NCI-H345 treated with DMSO at 0.1 percent for 48 hours (cell line): ENCODE results near the gene ITPR1.
"Not testable (repeated sequence)": the region's sequence is repeated elsewhere in the genome, so short reads cannot be mapped to it uniquely, and the experiment has no call there.

Experiments
- DNase-seq: peaks from one replicate; lab custom pipeline; 2025; ENCODE audit not compliant: unreplicated experiment; lab: John Stamatoyannopoulos, UW

ITPR1 gene

DNA sequence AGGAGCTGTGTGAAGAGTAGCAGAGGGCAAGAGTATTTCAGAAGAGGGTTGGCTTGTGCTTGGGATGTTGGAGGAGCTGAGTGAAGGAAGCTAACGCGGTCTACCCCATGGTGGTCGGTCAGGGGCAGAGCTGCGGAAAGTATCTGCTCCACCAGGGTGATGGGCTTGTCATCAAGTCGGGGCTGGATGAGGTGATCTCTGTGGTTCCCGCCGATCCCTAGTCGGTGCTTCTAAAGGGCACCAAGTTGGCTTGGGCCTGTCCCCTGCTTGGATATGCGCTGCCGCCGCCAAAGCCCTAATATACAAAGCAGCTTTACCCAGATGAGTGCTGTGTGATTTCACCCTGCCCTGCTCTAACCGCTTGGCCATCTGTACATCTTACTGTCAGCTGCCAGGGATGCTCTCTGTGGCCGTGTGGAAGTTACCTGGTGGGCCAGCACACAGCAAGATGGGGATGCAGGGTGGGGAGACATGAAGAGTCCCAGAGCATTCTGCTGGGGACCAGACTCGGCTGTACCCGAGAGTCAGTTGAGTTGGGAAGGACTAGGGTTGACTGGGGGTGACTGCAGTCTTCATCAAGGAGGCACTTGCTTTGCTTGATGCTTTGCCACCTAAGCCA lies 260.0 kb downstream of the ITPR1 start:
- no peak for DNase-seq

DNA sequence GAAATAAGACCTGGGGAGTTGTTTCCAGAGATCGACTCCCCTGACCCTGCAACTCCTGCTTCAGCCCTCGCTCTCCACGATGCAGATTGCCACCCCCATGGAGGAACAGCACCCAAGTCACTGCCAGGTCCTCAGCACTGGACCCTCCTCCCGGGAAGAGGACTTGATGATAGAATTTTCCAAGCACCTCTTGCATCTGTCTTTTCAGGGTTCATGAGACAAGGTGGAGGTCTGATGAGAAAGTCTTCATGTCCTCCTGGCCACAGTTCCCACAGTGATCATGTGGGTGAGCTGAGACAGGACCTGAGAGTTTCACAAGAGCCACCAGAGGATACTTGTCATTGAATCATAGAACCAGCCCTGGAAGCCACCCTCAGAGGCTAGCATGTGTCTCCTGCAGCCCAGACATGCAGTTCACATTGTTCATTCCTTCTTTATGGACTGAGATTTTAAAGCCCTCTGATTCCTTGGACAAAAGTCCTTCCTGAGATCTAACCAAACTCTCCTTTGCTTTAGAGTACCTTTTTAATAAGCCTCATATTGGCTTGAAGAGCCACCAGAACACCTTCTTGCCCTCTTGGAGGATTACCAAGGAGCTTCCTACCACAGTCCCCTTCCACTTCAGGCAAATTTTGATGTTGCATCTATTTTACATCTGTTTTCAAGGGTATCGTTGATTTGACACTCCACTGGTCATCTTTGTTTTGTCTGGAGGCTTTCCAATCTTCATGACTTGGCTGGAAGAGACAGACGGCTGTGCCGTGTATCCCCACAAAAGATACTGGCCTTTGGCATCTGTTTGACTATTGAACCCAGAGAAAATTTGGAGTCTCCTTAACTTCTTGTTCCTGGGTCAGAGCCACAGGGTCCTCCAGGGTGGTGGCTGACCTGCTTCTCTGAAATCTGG lies 261.3 kb downstream of the ITPR1 start:
- no peak for DNase-seq

DNA sequence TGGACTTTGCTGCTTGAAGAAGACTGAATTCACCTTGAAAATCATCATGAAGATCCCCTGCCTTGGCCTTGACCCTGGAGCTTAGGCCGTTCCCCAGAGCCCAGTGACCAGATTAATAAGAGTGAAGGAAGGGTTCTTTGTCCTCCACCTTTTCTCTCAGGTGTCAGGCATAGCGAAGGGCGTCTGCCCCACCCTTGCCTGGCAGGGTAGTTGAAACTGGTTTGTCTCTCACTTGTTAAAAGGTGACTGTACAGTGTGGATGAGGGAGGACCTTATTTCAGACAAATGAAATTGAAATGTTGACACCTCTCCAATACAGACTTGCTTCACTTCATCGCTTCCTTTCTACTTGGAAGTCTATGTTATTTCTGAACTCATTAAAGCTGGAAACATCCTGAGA lies 262.4 kb downstream of the ITPR1 start:
- no peak for DNase-seq

DNA sequence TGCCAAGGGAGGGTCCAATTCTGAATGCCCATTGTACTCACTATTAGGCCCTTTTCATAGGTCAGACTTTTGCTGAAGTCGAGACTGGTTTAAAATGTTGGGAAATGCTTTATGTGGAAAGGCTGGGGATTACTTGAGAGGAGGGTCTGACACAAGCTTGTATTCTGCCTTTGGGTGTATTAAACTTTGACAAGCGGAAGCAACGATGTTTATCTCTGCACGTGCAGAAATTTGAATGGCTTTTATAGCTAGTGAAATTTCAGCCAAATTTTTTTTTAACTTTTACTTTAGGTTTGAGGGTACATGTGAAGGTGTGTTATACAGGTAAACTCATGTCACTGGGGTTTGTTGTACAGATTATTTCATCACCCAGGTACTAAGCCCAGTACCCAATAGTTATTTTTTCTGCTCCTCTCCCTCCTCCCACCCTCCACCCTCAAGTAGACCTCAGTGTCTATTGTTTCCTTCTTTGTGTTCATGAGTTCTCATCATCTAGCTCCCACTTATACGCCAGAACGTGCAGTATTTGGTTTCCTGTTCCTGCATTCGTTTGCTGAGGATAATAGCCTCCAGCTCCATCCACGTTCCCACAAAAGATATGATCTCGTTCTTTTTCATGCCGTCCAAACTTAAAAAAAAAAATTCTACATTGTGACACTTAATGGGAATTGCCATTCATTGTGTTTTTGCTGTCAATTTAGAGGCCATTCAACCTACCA lies 263.1 kb downstream of the ITPR1 start:
- no peak for DNase-seq

DNA sequence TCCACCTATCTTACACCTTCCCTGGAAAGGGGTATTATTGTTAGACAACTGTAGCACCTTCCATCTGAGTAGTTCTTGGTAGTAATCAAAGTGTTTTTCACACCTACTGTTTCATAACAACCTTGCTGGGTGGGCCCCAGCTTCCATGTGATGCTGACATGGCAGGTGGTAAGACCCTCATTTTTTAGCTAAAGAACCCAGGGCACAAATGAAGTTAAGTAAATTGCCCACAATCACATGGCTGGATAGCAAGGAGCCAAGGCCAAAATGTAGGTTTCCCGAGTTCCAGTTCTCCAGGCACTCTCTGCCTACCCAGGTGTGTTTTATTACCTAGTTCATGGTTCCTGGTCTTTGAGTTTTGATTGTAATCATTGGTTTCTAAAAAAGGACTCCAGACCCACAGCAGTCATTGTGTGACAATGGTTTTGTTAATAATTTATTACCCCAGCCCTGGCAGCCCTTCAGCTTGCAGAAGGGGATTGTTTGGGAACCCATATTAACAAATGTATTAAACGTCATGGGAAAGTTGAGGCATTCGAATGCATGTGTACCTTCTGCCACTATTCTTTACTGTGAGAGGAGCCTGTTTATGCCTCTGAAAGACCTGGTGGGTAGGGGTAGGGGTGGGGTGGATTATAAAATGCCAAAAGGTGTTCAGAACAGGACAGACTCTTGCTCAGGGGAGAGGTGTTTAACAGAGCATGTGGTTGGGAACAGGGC lies 263.9 kb downstream of the ITPR1 start:
- no peak for DNase-seq

DNA sequence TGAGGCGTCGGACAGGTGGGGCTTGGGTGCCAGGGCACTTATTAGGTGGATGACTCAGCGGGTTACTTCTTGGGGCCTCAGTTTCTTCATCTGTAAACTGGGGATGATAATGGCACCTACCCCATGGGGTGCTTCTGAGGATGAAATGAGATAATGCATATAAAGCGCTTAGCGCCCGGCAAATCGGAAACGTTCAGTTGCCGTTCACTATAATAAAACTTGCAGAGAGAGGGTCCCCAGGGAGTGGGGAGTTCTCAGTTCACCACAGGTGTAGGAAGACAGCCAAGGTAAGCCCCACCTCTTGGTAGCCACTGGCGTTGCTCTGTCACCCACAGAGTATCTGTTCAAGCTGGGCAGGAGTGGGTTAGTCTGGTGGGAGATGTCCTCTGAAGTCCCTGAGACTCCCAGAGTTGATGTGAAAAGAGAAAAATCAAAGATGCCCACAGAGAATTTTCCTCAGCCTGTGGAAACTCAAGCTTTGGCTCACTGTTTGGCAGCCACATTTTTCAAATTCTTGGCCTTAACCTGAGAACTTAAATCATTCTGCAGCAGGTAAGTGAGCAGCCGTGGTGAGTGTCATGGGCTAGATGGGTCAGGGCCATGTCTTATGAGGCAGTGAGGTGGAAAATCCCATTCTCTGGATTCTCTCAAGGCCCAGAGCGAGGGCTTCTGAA lies 264.6 kb downstream of the ITPR1 start:
- DNase-seq = no peak

DNA sequence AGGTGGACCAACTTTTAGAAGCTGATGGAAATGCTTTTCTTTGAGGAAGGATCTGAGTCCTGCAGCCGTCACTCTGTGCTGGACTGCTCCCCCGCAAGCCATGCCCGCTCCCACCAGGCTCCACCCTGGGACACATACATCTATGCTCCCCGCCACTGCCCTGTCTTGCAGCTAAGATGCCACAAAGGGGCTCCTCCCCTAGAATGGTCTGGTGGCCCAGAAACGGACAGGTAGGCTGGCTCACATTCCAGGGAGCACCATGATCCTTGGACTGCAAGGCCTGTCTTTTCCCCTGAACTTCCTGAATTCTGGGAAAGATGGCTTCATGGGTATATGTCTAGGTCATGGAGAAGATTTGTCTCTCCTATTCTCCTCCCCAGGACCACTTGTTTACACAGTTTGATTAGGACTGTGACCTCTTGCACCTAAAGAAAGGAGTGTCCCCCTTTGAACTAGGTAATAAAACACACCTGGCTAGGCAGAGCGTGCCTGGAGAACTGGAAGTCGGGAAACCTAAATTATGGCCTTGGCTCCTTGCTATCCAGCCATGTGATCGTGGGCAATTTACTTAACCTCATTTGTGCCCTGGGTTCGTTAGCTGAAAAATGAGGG lies 265.2 kb downstream of the ITPR1 start:
- DNase-seq = no peak

DNA sequence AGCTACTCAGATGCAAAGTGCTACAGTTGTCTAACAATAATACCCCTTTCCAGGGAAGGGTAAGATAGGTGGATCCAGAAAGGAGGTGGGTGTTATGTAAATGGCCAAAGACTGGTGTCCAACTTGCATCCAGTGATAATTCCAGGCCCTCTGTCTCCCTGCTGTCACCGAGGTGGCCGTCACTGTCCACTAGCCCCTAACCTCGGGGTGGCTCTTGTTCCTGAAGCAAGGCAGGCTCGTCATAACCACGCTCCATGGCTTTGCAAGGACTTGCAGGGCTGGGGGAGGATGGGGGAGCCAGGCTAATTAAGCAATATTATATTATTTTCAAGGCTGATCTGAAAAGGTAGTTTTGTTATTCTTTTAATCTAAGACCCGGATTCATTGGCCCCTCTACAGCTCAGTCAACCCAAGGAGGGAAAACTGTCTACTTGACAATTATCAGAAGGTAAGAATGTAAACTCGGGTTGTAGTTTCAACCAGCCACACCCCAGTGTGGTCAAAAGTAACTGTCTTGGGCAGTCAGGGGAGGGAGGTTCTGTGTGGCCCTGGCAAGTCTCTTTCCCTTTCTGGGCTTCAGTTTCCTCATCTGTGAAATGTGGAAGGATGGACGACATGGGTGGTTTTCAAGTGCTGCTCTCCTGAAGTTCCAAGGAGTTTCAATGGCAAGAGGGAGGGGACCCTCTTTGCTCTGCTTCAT lies 266.0 kb downstream of the ITPR1 start:
- DNase-seq = no peak

DNA sequence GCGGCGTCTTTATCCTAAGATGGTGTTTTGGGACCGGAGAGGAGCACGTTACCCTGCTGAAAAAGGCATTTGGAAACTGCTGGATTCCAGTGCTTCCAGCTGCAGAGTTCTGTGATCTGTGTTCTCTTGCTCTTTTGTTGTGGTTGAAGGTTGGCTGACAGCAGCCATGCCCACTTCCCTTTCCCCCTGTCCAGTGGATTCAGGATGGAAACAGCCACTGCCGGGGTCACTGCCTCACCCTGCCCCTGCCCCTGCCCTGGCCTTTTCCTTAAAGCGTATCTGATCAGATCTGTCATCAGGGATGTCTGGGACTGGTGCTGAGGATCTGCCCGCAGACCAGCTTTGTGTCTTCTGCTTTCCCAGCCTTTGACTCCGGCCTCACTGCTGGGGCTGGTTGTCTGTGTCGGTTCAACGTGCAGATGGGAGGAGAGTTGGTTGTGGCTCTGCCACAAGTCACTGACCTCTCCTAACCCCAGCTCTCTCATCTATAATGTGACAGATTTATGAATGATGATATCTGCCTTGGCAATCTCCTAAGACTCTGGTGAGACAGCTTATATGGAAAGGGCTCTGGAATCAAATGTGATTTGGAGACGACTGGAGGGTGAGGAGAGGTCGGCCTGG lies 266.7 kb downstream of the ITPR1 start:
- no peak for DNase-seq

DNA sequence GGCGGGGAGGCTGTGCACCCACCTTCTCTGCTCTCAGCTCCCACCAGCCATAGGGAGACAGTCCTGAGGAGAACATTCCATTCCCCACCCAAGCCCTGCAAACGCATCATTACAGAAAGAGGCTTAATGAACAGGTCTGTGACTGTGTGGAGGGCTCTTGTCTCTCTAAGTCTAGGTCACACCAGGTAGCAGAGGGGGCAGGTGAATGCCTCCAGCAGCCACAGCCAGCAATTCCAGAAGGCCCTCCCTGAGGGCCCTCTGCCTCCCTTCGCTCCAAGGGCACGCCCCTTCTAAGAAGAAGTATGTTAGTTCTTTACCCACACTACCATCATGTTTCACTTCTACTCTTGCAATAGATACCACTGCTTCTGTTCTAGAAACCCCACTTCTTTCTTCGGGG lies 268.6 kb downstream of the ITPR1 start:
- DNase-seq = no peak

DNA sequence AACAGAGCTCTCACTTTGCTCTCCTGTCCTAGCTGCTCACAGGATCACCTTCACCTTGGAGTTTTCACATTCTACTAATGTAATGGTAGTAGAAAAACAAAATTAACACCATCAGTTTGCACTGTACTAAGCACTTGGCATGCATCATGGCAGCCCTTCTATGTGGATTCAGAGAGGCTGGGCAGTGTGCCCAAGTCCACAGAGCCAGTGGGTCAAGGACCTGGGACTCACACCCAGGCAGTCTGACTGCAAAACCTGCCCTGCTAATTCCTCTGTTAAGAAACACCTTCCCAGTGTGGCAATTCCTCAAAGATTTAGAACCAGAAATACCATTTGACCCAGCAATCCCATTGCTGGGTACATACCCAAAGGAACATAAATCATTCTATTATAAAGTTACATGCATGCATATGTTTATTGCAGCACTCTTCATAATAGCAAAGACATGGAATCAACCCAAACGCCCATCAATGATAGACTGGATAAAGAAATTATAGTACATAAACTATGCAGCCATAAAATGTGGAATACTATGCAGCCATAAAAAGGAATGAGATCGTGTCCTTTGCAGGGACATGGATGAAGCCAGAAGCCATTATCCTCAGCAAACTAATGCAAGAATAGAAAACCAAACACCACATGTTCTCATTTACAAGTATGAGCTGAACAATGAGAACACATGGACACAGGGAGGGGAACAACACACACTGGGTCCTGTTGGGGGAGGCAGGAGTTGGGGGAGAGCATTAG lies 269.5 kb downstream of the ITPR1 start:
- DNase-seq = not testable (repeated sequence)

DNA sequence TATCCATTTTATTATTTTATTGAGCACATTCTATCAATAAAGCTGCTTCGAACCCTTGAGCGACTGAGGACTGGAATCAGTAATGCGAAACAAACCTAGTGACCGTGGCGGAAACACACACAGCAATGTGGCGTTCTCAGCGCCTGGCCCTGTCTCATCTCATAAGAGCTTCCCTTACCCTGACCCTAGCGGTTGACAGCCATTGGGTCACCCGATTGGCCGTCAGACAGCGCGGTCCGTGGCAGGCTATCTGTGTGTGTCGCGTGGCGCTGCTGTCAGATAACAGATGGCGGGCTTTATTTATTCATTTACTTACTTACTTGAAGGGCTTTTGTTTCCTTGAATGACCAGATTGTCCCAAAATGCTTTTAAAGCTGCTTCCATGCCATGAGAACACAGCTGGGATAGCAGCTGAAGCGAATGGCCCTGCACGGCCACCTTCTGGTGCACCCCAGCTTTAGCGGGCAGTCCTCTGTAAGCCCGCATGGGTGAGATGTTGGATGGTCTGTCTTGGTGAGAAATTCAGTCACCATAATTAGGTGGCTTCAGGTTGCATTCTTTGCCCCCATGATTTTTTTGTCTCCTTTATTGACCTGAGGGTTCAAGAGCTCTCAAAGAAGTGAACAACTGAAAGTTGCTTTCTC lies 270.6 kb downstream of the ITPR1 start:
- no peak for DNase-seq

DNA sequence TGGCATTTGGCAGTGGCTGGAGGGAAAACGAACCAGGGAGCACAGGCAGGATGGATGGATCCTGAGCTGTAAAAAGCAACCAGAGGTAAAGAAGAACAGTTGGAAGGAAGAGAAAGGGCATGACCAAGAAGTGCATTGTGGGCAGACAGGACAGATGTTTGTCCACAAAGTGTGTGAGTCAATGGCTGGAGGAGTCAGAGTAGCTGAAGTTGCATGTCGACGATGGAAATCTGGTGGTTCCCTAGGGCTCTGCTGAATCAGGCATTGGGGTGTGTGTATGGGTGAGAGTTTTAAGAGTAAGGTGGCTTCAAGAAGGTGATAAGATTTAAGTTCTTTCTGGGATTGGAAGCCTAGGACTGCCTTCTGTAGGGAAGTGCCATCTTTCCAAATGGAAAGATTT lies 272.1 kb downstream of the ITPR1 start:
- DNase-seq = no peak

DNA sequence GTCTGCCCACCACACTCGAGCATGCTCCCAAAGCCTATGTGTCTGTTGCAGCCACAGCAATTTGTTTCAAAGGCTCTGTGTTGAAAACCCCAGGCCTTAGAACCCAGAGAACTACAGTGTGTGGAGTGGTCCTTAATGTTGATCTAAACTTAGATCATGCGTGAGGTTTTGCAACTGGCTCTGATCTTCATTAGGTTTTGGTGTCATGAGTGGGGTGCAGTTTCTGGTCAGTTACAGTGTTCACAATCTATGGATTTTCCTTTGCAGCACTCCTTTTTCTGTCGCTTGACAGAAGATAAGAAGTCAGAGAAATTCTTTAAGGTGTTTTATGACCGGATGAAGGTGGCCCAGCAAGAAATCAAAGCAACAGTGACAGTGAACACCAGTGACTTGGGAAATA lies 273.1 kb downstream of the ITPR1 start:
- DNase-seq = no peak

DNA sequence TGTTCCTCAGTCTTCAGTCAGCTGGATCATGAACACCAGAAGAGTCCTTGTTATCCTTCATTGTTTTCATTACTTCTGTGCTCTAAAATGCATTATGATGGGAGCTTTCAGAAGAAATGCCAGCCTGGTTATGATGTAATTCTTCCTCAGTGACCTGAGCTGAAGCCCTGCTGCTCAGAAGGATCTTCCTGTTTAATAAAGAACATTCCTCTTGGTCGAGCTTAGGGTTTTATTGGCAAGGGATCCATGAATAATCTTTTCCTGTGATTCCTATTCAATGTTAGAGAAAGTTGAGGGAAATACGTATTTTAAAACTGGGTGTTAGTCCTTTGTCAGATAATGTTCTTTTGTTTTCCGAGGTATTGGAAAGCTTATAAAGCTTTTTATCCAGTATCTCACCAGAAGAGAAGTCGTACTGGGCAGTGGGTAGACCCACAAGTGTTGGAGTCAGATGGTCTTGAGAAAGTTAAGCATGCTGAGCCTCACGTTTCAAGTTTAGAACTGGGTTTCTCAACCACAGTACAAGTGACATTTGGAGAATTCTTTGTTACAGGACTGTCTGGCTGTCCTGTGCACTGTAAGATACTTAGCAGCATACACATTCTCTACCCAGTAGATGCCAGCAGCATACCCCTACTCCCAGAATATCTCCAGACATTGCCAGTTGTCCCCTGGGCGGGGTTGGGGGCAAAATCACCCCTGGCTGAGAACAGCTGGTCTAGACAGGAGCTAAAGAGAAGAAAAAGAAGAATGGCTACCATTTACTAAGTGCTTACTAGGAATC lies 273.8 kb downstream of the ITPR1 start:
- DNase-seq = no peak

DNA sequence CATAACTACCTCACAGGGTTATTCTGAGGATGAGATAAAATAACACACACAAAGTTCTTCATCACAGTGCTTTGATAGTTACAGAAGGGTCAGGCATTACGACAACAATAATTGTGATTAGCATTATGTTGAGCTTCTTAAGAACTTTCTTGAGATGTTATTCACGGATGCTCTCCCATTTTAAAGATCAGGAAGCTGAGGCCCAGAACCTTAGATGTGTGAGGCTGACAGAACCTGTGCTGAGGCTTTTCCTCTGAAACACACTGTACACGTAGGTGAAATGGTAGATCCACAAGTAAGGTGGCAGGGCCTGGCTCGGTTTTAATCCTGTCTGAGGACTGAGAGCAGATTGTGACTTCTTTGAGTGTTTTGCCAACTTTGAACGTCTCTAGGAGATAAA lies 274.9 kb downstream of the ITPR1 start:
- no peak for DNase-seq

DNA sequence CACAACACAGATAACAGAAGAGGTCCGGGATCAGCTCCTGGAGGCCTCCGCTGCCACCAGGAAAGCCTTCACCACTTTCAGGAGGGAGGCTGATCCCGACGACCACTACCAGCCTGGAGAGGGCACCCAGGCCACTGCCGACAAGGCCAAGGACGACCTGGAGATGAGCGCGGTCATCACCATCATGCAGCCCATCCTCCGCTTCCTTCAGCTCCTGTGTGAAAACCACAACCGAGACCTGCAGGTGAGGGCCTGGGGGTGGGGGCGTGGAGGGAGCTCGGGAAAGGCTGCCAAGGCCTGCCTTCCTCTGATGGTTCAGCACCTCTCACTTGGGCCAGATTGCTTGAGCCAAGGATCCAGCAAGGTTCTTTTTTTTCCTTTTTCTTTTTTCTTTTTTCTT lies 275.4 kb downstream of the ITPR1 start:
- no peak for DNase-seq
